ENCODE data around the gene MRI1. TPM values are rescaled to one million over a fixed set of nuclear protein-coding genes. Genes with fewer than 3 reads are reported as not detected.
A peak's percentile ranks its signal among the peaks of the same experiment; 100 is the strongest.

MRI1 gene
- total and polyA plus RNA-seq, 4 donors = 16.3 to 50.0 (median 17.7) TPM

- H3K9me3 ChIP-seq (ENCODE audit: control insufficient read depth in 4 of 4, low read length in 3 of 4) = no peaks in the 10 kb centered on the region
- DNase-seq (ENCODE audit: low spot score) = peak; percentile 69
- H3K9ac ChIP-seq (ENCODE audit: low read depth in 1 of 2, low read length in 2 of 2) = no peak overlapping the region
- H3K27me3 ChIP-seq (ENCODE audit: control insufficient read depth in 4 of 4, insufficient read depth in 4 of 4, low read length in 3 of 4) = no peaks in the 10 kb centered on the region
- WGBS = 37% methylated on average over 35 of the region's 35 CpGs
- H3K27ac ChIP-seq (ENCODE audit: low read depth in 1 of 2, low read length in 2 of 2) = no peak overlapping the region
- H3K4me3 ChIP-seq (ENCODE audit: low read depth in 1 of 3, low read length in 3 of 3) = no peak overlapping the region
- TF ChIP-seq SP1 (IDR thresholded peaks at IDR 0.05) (peak; percentile 28), FOXA1 (IDR thresholded peaks at IDR 0.05) (no peak)
- H3K4me1 ChIP-seq (ENCODE audit: control insufficient read depth in 4 of 4, insufficient read depth in 4 of 4, low read length in 3 of 4) = no peaks in the 10 kb centered on the region
- no peaks in the 10 kb centered on the region for H3K36me3 ChIP-seq (ENCODE audit: control insufficient read depth in 4 of 4, insufficient read depth in 3 of 4, low read depth in 1 of 4, low read length in 3 of 4)
Observed at GRCh38 chr19:13817615-13818371, 53.5 kb downstream of the MRI1 start.

DNA sequence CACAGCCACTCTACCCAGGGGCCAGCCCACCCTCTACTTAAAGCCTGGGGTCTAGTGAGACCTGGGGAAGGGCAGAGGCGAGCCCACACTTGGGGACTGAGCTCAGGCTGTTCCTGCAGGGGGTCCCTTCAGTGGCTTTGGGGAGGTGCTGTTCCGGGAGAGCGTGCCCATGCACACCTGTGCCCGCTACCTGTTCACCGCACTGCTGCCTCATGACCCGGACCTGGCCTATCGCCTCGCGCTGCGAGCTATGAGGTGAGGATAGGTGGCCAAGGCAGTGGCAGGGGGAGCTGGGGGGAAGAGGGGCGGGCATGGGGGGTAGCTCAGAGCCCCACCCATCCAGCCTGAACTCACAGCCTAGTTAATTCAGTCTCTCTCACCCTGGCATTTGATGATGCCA lies 54.9 kb downstream of the MRI1 start:
- Histone ChIP-seq H3K27ac (ENCODE audit: low read depth in 1 of 2, low read length in 2 of 2) (no peak overlapping the region), H3K27me3 (ENCODE audit: control insufficient read depth in 4 of 4, insufficient read depth in 4 of 4, low read length in 3 of 4) (no peaks in the 10 kb centered on the region), H3K9ac (ENCODE audit: low read depth in 1 of 2, low read length in 2 of 2) (no peak overlapping the region), H3K4me3 (ENCODE audit: low read depth in 1 of 3, low read length in 3 of 3) (no peak overlapping the region), H3K36me3 (ENCODE audit: control insufficient read depth in 4 of 4, insufficient read depth in 3 of 4, low read depth in 1 of 4, low read length in 3 of 4) (peaks cover 0 to 1% (median 0%) of the 10 kb centered on the region in 4 donors), H3K4me1 (ENCODE audit: control insufficient read depth in 4 of 4, insufficient read depth in 4 of 4, low read length in 3 of 4) (no peaks in the 10 kb centered on the region), H3K9me3 (ENCODE audit: control insufficient read depth in 4 of 4, low read length in 3 of 4) (no peaks in the 10 kb centered on the region)
- DNase-seq (ENCODE audit: low spot score) = no peak
- 99% methylated on average over 11 of the region's 11 CpGs for WGBS
- no peak for TF ChIP-seq CTCF (IDR thresholded peaks at IDR 0.05; ENCODE audit: low read depth, low read length, missing input control)
- no peak for TF ChIP-seq GABPA (IDR thresholded peaks at IDR 0.05 in 1 of 2, conservative IDR thresholded peaks at IDR 0.05 in 1 of 2)
- no peak for TF ChIP-seq MAX (IDR thresholded peaks at IDR 0.05)
- no peak for TF ChIP-seq RAD21 (IDR thresholded peaks at IDR 0.05)
- no peak for TF ChIP-seq HNF4G (IDR thresholded peaks at IDR 0.05)
- no peak for TF ChIP-seq NR2F2 (IDR thresholded peaks at IDR 0.05)
- no peak for TF ChIP-seq ATF3 (IDR thresholded peaks at IDR 0.05)
- TF ChIP-seq TAF1 (conservative IDR thresholded peaks at IDR 0.05) = no peak
- TF ChIP-seq SP1 (IDR thresholded peaks at IDR 0.05) = no peak
- no peak for TF ChIP-seq FOXA2 (IDR thresholded peaks at IDR 0.05)
- TF ChIP-seq, protein P1, sequence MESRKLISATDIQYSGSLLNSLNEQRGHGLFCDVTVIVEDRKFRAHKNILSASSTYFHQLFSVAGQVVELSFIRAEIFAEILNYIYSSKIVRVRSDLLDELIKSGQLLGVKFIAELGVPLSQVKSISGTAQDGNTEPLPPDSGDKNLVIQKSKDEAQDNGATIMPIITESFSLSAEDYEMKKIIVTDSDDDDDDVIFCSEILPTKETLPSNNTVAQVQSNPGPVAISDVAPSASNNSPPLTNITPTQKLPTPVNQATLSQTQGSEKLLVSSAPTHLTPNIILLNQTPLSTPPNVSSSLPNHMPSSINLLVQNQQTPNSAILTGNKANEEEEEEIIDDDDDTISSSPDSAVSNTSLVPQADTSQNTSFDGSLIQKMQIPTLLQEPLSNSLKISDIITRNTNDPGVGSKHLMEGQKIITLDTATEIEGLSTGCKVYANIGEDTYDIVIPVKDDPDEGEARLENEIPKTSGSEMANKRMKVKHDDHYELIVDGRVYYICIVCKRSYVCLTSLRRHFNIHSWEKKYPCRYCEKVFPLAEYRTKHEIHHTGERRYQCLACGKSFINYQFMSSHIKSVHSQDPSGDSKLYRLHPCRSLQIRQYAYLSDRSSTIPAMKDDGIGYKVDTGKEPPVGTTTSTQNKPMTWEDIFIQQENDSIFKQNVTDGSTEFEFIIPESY (IDR thresholded peaks at IDR 0.05) = no peak

GRCh38 chr19:13821292-13821691 lies 57.0 kb downstream of the MRI1 start:
- Histone ChIP-seq H3K9ac (ENCODE audit: low read depth in 1 of 2, low read length in 2 of 2) (no peak overlapping the region), H3K9me3 (ENCODE audit: control insufficient read depth in 4 of 4, low read length in 3 of 4) (no peaks in the 10 kb centered on the region), H3K27ac (ENCODE audit: low read depth in 1 of 2, low read length in 2 of 2) (no peak overlapping the region), H3K4me3 (ENCODE audit: low read depth in 1 of 3, low read length in 3 of 3) (no peak overlapping the region), H3K4me1 (ENCODE audit: control insufficient read depth in 4 of 4, insufficient read depth in 4 of 4, low read length in 3 of 4) (no peaks in the 10 kb centered on the region), H3K36me3 (ENCODE audit: control insufficient read depth in 4 of 4, insufficient read depth in 3 of 4, low read depth in 1 of 4, low read length in 3 of 4) (peaks cover 0 to 1% (median 0%) of the 10 kb centered on the region in 4 donors), H3K27me3 (ENCODE audit: control insufficient read depth in 4 of 4, insufficient read depth in 4 of 4, low read length in 3 of 4) (no peaks in the 10 kb centered on the region)
- WGBS = 95% methylated on average over 2 of the region's 2 CpGs
- DNase-seq (ENCODE audit: low spot score) = no peak
- TF ChIP-seq ATF3 (IDR thresholded peaks at IDR 0.05) = no peak
- TF ChIP-seq GABPA (IDR thresholded peaks at IDR 0.05 in 1 of 2, conservative IDR thresholded peaks at IDR 0.05 in 1 of 2) = no peak
- no peak for TF ChIP-seq HNF4A (conservative IDR thresholded peaks at IDR 0.05)
- TF ChIP-seq, protein P1 (IDR thresholded peaks at IDR 0.05) = no peak

Measured in liver (tissue), 9 donors.